A549 (cell line): ENCODE measurements around the gene TDRD1. TPM values are rescaled to one million over a fixed set of nuclear protein-coding genes. Genes with fewer than 3 reads are reported as not detected.

Experiments used
- ATAC-seq, 2 experiments: fragments of 200-7000 bp in 1 of 2; fragments of >200 bp in 1 of 2; cut with Nextera tagmentation in 1 of 2; cut with Tn5 transposase in 1 of 2; 3 replicates each; pipeline versions ENCODE4 v1.8.0 to v1.9.1; 2018 to 2020; ENCODE audit warnings: mild to moderate bottlenecking in 1 of 2, moderate library complexity in 1 of 2
- CTCF ChIA-PET: fragments of 300-600 bp; sonication (Branson Sonifier 250); formaldehyde crosslinking; extraction: SDS; loops from one replicate; lab custom pipeline; 2021; ENCODE audit warnings: antibody characterized with exemption, inconsistent platforms; lab: Yijun Ruan, JAX
- POLR2A ChIA-PET: fragments of 350-600 bp; formaldehyde crosslinking; extraction: SDS; loops from one replicate; lab custom pipeline; 2021; ENCODE audit warnings: antibody characterized with exemption, inconsistent platforms; lab: Yijun Ruan, JAX
- DNase-seq, 2 experiments: peaks; one replicate each; pipeline versions ENCODE4 v3.0.0 to v3.0.0-alpha.2; 2011 to 2016; ENCODE audit warnings: low read depth in 1 of 2, low spot score in 1 of 2
- FAIRE-seq: peaks from 2 replicates; lab custom pipeline; 2011; peaks lifted over from hg19 to GRCh38; lab: Jason Lieb, UNC
- H3K27ac ChIP-seq, 2 experiments: fragments of >200 bp; sonication (Bioruptor Twin); formaldehyde crosslinking; 3 replicates each; pipeline ENCODE4 v1.5.1; 2016 to 2017
- H3K4me1 ChIP-seq: fragments of >200 bp; sonication (Bioruptor Twin); formaldehyde crosslinking; 3 replicates; pipeline ENCODE4 v1.6.1; 2016
- H3K4me2 ChIP-seq: fragments of >200 bp; sonication (Bioruptor Twin); formaldehyde crosslinking; 3 replicates; pipeline ENCODE4 v1.6.1; 2016
- H3K4me3 ChIP-seq: fragments of >200 bp; sonication (Bioruptor Twin); formaldehyde crosslinking; 3 replicates; pipeline ENCODE4 v1.5.1; 2016
- H3K9me3 ChIP-seq: fragments of >200 bp; sonication (Bioruptor Twin); formaldehyde crosslinking; 3 replicates; pipeline ENCODE4 v1.6.1; 2016
- CBX2 ChIP-seq: fragments of 200-600 bp; sonication (generic); IDR thresholded peaks from 2 replicates; pipeline ENCODE4 v1.6.1; 2016; ENCODE audit warnings: low read depth, mild to moderate bottlenecking, borderline replicate concordance
- CHD2 ChIP-seq: fragments of 150-350 bp; IDR thresholded peaks from 2 replicates; pipeline ENCODE4 v1.6.1; 2014; ENCODE audit warnings: low read length; ENCODE audit not compliant: partially characterized antibody
- CTCF ChIP-seq: fragments of >200 bp; sonication (Bioruptor Twin); formaldehyde crosslinking; IDR thresholded peaks from 3 replicates; pipeline ENCODE4 v1.5.1; 2016
- E2F6 ChIP-seq: IDR thresholded peaks from 2 replicates; pipeline ENCODE4 v1.6.1; 2012; ENCODE audit warnings: low read depth, borderline replicate concordance
- EHMT2 ChIP-seq: fragments of 200-600 bp; sonication (generic); IDR thresholded peaks from 2 replicates; pipeline ENCODE4 v1.6.1; 2016; ENCODE audit warnings: antibody characterized with exemption, low read depth, mild to moderate bottlenecking, moderate library complexity
- EP300 ChIP-seq, 2 experiments: fragments of >200 bp; sonication (Bioruptor Twin); formaldehyde crosslinking; IDR thresholded peaks; 2 replicates in 1 of 2; 3 replicates in 1 of 2; pipeline ENCODE4 v1.6.1; 2016 to 2017
- FOSB ChIP-seq: fragments of 250-450 bp; sonication (Bioruptor Pico); IDR thresholded peaks from 2 replicates; pipeline ENCODE4 v1.5.0; 2020; ENCODE audit warnings: mild to moderate bottlenecking, moderate library complexity
- FOSL2 ChIP-seq, 2 experiments: fragments of 450-650 bp in 1 of 2; fragments of >200 bp in 1 of 2; sonication (Bioruptor Twin) in 1 of 2; formaldehyde crosslinking; IDR thresholded peaks; 2 replicates each; pipeline versions ENCODE4 v1.5.0 to v1.6.1; 2016 to 2020; ENCODE audit warnings: mild to moderate bottlenecking in 1 of 2, moderate library complexity in 1 of 2
- HES2 ChIP-seq: fragments of >200 bp; sonication (Bioruptor Twin); formaldehyde crosslinking; IDR thresholded peaks from 2 replicates; pipeline ENCODE4 v1.6.1; 2016
- HEYL ChIP-seq: fragments of 250-450 bp; sonication (Bioruptor Pico); IDR thresholded peaks from 2 replicates; pipeline ENCODE4 v1.8.0; 2021; ENCODE audit warnings: mild to moderate bottlenecking, moderate library complexity
- HMGXB4 ChIP-seq: fragments of 250-450 bp; sonication (Bioruptor Pico); IDR thresholded peaks from 2 replicates; pipeline ENCODE4 v1.5.0; 2021; ENCODE audit warnings: mild to moderate bottlenecking, moderate library complexity, borderline replicate concordance
- HOXB13 ChIP-seq: fragments of 250-450 bp; sonication (Bioruptor Pico); IDR thresholded peaks from 2 replicates; pipeline ENCODE4 v1.5.0; 2020; ENCODE audit warnings: low read depth, mild to moderate bottlenecking, moderate library complexity
- HOXB5 ChIP-seq: fragments of 250-450 bp; sonication (Bioruptor Pico); IDR thresholded peaks from 2 replicates; pipeline ENCODE4 v1.5.0; 2020; ENCODE audit warnings: mild to moderate bottlenecking, moderate library complexity
- JUN ChIP-seq, 2 experiments: fragments of >200 bp; sonication (Bioruptor Twin); formaldehyde crosslinking; IDR thresholded peaks; 2 replicates in 1 of 2; 3 replicates in 1 of 2; pipeline ENCODE4 v1.6.1; 2016 to 2017
- MAZ ChIP-seq: fragments of 150-350 bp; IDR thresholded peaks from 2 replicates; pipeline ENCODE4 v1.6.1; 2014; ENCODE audit warnings: antibody characterized with exemption, low read depth, low read length, borderline replicate concordance
- MYC ChIP-seq: IDR thresholded peaks from 2 replicates; pipeline ENCODE4 v1.6.1; 2012; ENCODE audit warnings: mild to moderate bottlenecking, inconsistent platforms, low read length, improper control_type of control experiment, borderline replicate concordance
- POLR2A ChIP-seq: IDR thresholded peaks from 2 replicates; pipeline ENCODE4 v1.6.1; 2012; ENCODE audit warnings: mild to moderate bottlenecking, low read length
- RARB ChIP-seq: fragments of 250-450 bp; sonication (Bioruptor Pico); IDR thresholded peaks from 2 replicates; pipeline ENCODE4 v1.8.0; 2021; ENCODE audit warnings: mild to moderate bottlenecking, moderate library complexity
- RNF2 ChIP-seq: fragments of 200-600 bp; sonication (generic); IDR thresholded peaks from 2 replicates; pipeline ENCODE4 v1.6.1; 2016; ENCODE audit warnings: low read depth, mild to moderate bottlenecking, antibody characterized with exemption, moderate library complexity, borderline replicate concordance
- ZSCAN20 ChIP-seq: fragments of 250-450 bp; sonication (Bioruptor Pico); IDR thresholded peaks from 2 replicates; pipeline ENCODE4 v1.8.0; 2022; ENCODE audit warnings: mild to moderate bottlenecking, moderate library complexity
- WGBS: methylation state at CpG from one replicate; pipeline ENCODE4 v1.1.6; 2017; ENCODE audit errors: missing lambda C conversion rate; 5-methylcytosine and 5-hydroxymethylcytosine counted together
- polyA plus RNA-seq, 4 experiments: library from polyadenylated mRNA; depleted of rRNA in 3 of 4; stranded (reverse); fragments of >200 nt; fragmentation: RNase III in 1 of 4; extraction: RNeasy Plus Mini Kit Qiagen cat#74134 plus additional on column Dnase treatment in 1 of 4; gene quantifications; 2 replicates in 3 of 4; 3 replicates in 1 of 4; pipeline ENCODE4 v1.2.3, GENCODE V29; 2011 to 2017
- small RNA-seq, 6 experiments: library from RNA; depleted of rRNA; stranded (forward); fragments of <200 nt; gene quantifications; one replicate each; pipeline ENCODE3, GENCODE V24; 2012

Gene TDRD1
- polyA plus RNA-seq, 2 of the 4 experiments (the other 2 are of a cell fraction), result not detected

- Histone ChIP-seq H3K4me2 (no peak overlapping the region), H3K9me3 (no peaks in the 10 kb centered on the region), H3K4me3 (no peak overlapping the region), H3K4me1 (no peaks in the 10 kb centered on the region), H3K27ac (no peak overlapping the region)
- ATAC-seq (no peak), DNase-seq (no peak), FAIRE-seq (no peak)
- WGBS, result 53% methylated on average over 5 of the region's 5 CpGs
- TF ChIP-seq CBX2 (no peak), RNF2 (no peak), HOXB13 (CRISPR knock-in tag) (no peak), HES2 (no peak), FOSL2 (IDR thresholded peaks at IDR 0.05) (no peak), FOSL2 (CRISPR knock-in tag; IDR thresholded peaks at IDR 0.05) (no peak), HMGXB4 (no peak), EP300 (IDR thresholded peaks at IDR 0.05) (no peak), E2F6 (no peak), JUN (IDR thresholded peaks at IDR 0.05) (no peak), HOXB5 (CRISPR knock-in tag) (no peak), RARB (CRISPR knock-in tag) (no peak), POLR2A (no peak), FOSB (CRISPR knock-in tag) (no peak), MAZ (no peak), HEYL (CRISPR knock-in tag) (no peak), ZSCAN20 (no peak), CHD2 (no peak), CTCF (no peak), MYC (no peak), EHMT2 (no peak)
- CTCF ChIA-PET, result interaction anchor here (1.0 to 4.9 kb wide), 4 partner anchors 9 to 157 kb away, joined by 3 to 26 read pairs (median 4); no protein-coding TSS in a partner anchor
- POLR2A ChIA-PET, result no interaction called here
These were observed 102.3 kb downstream of the TDRD1 start for GRCh38 chr10:114281461-114281860.

Small RNAs within 50 kb of the gene (small RNA-seq; reads per million reads assigned to genes)
- gene RF02277, result 0 reads per million in 6 experiments

Other genes with a start within 250 kb of the TDRD1 start
- 0.36 and 0.58 TPM in 2 replicates for gene ADRB1, start 135.5 kb upstream of the TDRD1 start, polyA plus RNA-seq (2011; rRNA removed)
- 0.62 to 0.75 TPM (median 0.66 TPM) in 3 replicates for gene ADRB1, start 135.5 kb upstream of the TDRD1 start, polyA plus RNA-seq (2017; fragmentation: RNase III; extraction: RNeasy Plus Mini Kit Qiagen cat#74134 plus additional on column Dnase treatment)
- gene CCDC186, start 5.2 kb upstream of the TDRD1 start, polyA plus RNA-seq (2011; rRNA removed), result 8.3 and 13.4 TPM in 2 replicates
- 6.6 to 7.4 TPM (median 6.8 TPM) in 3 replicates for gene CCDC186, start 5.2 kb upstream of the TDRD1 start, polyA plus RNA-seq (2017; fragmentation: RNase III; extraction: RNeasy Plus Mini Kit Qiagen cat#74134 plus additional on column Dnase treatment)
- not detected in 2 replicates for gene VWA2, start 59.9 kb downstream of the TDRD1 start, polyA plus RNA-seq (2011; rRNA removed)
- gene VWA2, start 59.9 kb downstream of the TDRD1 start, polyA plus RNA-seq (2017; fragmentation: RNase III; extraction: RNeasy Plus Mini Kit Qiagen cat#74134 plus additional on column Dnase treatment), result not detected in 3 replicates
- gene AFAP1L2, start 225.1 kb downstream of the TDRD1 start, polyA plus RNA-seq (2011; rRNA removed), result 17.6 and 19.6 TPM in 2 replicates
- gene AFAP1L2, start 225.1 kb downstream of the TDRD1 start, polyA plus RNA-seq (2017; fragmentation: RNase III; extraction: RNeasy Plus Mini Kit Qiagen cat#74134 plus additional on column Dnase treatment), result 26.6 to 35.0 TPM (median 27.3 TPM) in 3 replicates